GF-D8 (cell line): Measurements from ENCODE around the gene MPDZ.

Experiments used
- DNase-seq: peaks from one replicate; lab custom pipeline; 2025; lab: John Stamatoyannopoulos, UW

Gene MPDZ

DNA sequence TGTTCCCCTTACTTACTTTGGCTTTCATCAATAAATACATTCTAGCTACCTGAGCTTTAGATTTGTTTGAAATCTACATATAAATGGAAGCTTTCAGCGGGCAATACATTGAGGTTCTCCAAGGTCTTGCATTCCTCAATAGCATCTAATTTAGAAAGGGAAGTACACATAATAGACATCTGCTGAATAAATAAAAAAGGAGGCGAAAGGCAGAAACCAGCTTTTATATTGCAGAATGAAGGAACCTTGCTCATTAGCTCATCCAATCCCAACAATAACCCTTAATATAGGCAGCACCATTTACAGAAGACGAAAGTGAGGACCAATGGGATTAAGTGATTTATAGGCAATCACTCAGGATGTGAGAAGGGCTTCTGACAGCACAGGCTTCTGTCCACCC, 147.5 kb downstream of the MPDZ start:
- DNase-seq: no peak

- no peak for DNase-seq
Measured at GRCh38 chr9:13131416-13131815, 148.1 kb downstream of the MPDZ start.

DNA sequence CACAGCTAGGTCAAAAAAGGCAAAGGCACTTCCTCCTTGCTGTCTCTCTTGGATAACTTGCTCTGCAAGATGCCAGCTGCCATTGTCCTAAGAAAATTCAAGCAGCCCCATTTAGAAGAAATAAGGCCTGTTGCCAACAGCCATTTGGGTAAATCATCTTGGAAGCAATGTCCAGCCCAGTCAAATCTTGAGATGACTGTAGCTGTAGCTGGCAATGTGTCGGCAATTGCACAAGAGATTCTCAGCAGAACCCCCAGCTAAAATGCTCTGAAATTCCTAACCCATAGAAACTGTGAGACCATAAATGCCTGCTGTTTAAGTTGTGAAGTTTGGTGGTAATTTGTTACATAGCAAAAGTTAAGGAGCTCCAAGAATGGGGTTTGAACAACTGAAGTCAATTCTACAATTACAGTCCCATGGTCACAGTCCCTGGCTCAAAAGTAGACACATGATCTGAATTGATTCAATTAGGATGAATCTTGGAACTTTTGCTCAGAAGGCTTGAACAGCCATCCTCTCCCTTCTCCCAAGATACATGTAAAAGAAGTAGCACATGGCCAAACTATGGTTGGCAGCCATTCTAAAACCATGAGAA, 151.1 kb downstream of the MPDZ start:
- no peak for DNase-seq

GRCh38 chr9:13127131-13127530, 152.4 kb downstream of the MPDZ start:
- no peak for DNase-seq

DNA sequence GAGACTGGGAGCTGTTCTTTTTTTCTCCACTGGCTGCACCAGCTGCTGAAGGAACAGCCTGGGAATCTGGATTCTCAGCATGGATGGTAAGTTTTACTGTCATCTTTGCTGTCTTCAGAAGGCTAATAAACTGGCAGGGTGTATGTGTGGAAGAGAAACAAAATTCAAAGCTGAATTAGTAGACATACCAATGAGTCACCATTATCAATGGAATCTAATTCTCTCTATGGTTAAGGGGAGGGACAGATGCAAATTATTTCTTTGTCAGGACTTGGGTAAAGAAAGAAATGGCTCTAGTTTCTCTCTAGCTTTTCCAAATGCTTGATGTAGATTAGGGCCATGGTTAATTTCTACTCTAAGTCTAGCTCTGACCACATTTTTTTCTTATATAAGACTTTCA, 154.2 kb downstream of the MPDZ start:
- DNase-seq: no peak

GRCh38 chr9:13122756-13123369, 156.6 kb downstream of the MPDZ start:
- no peak for DNase-seq

DNA sequence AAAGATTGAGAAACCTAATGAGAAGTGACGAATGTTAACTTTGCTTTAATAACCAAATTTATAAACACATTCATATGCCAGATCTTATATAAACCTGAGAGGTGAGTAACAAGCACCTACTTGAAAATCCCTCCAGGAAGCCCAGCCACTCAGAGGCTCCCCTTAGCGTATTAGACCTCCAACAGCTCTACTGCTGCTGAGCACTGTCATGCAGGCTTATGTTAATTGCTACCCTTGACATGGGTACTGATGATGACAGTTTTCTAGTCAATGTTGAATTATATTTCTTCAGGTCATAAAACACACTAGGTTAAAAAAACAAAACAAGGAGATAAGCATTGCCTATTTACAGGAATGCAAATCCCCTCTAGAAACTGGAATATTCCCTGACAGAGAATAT, 161.2 kb downstream of the MPDZ start:
- no peak for DNase-seq

- DNase-seq: no peak
Measured at GRCh38 chr9:13116292-13116691, 163.2 kb downstream of the MPDZ start.

- DNase-seq: no peak
Measured at GRCh38 chr9:13113751-13114150, 165.7 kb downstream of the MPDZ start.

GRCh38 chr9:13113216-13113615, 166.3 kb downstream of the MPDZ start:
- DNase-seq: no peak

- DNase-seq: no peak
Measured at GRCh38 chr9:13111778-13112177, 167.7 kb downstream of the MPDZ start.

- DNase-seq: no peak
Measured at GRCh38 chr9:13110766-13111417, 168.6 kb downstream of the MPDZ start.

- DNase-seq: no peak
Measured at GRCh38 chr9:13109781-13110180, 169.7 kb downstream of the MPDZ start.

DNA sequence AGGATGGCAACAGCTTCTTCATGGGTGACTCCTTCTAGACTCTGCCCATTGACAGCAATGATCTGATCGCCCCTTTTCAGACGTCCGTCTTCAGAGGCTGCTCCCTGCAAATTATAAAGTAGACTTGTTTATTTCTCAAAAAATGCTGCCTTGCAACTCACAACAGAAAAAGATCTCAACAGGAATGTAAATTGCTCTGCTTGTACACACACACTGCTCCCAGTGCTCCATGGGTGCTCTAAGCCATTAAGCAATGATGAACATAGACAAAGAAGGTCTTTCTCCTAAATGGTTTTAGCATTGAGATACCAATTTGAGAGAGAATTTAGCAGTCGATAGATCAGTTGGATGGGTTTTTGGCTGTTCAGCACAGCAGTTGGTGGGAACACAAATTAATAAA, 172.5 kb downstream of the MPDZ start:
- no peak for DNase-seq

GRCh38 chr9:13100914-13101572, 178.4 kb downstream of the MPDZ start:
- no peak for DNase-seq

GRCh38 chr9:13095056-13095455, 184.4 kb downstream of the MPDZ start:
- no peak for DNase-seq

GRCh38 chr9:13090628-13091027, 188.9 kb downstream of the MPDZ start:
- no peak for DNase-seq

GRCh38 chr9:13089666-13090065, 189.8 kb downstream of the MPDZ start:
- DNase-seq: no peak

DNA sequence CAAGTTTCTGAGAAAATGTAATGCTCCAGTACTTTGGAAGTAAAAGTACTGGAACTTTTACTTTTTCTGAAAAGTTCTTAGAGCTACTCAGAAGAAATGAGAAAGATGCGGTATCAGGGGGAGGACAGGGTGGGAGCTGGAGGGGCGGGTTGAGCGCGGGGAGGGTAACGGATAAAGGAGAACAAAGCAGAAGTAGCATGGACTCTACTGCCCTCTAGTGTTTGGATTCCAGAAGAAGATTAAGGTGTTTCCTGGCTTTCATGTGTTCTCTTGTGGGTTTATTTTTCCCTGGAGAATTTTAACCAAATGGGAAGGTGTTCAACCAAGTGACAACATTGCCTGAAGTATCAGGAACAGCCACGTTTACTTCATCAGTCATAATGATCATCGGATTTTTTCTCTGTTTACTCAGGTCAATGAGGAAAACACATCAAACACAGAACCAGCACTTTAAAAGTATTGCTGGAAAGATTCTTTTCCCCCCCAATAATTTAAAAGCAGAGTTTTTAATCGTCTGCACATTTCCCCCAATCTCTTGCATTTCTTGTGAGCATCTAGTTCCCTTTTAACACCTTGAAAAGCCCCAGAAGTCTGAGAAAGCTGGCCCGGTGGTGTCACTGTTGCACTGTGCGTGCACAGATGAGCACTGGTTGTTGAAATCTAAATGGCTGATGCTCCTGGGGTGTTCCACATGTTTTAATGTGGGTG, 190.6 kb downstream of the MPDZ start:
- DNase-seq: no peak

DNA sequence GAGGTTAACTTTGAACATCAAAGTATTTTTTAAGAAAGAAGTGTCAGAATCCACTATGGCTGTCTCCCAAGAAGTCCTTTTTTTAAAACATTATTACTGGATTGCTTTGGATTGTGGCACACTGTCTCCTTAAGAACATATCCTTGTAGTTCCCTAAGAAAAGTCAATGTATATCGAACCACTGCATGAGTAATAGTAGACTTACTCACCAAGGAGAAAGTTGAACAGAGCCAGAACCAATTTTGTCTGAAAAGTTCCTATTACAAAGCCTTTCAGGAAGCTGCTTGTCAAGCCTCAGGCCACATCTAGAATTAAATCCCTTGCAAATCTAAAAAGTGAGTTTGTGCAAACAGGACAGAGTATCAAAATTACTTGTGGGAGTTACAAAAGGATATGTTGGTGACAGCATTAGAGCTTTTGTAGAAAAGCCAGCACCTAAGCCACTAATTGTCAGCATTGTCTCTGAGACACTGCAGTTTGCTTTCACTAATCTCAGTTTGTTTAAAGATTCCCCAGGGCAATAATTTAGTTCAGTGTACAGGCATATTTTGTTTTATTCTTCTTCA, 195.4 kb downstream of the MPDZ start:
- DNase-seq: no peak

- DNase-seq: no peak
Measured at GRCh38 chr9:13083366-13083765, 196.1 kb downstream of the MPDZ start.

DNA sequence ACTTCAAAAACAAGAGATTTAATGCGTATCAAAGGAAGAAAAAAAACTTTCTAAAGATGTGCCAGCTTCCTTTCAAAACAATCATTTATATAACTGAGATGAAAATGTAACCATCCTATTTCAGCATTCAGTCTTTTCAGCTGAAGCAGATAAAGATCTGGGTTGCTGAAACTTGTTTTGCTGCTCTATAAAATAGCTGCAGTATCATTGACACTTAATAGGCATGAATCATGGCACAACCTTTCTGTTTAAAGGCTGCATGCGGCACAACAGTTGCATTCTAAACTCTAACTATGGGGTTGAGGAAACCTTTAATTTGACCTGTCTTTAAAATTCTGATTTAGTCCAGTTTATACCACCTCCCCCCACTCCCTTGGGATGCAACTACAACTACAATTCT, 196.7 kb downstream of the MPDZ start:
- DNase-seq: no peak
